HEK293 (cell line): ENCODE results near the gene TMEM184A.

Source experiments
- KLF9 ChIP-seq: fragments of 450-650 bp; formaldehyde crosslinking; IDR thresholded peaks from 2 replicates; pipeline ENCODE4 v1.5.1; 2016; ENCODE audit warnings: missing biosample characterization, missing genetic modification characterization, low read depth
- ZBTB20 ChIP-seq: fragments of 450-650 bp; formaldehyde crosslinking; IDR thresholded peaks from 2 replicates; pipeline ENCODE4 v1.5.1; 2016; ENCODE audit warnings: missing biosample characterization, missing genetic modification characterization
- ZNF473 ChIP-seq: fragments of 450-650 bp; formaldehyde crosslinking; IDR thresholded peaks from 2 replicates; pipeline ENCODE4 v1.5.1; 2017; ENCODE audit warnings: missing biosample characterization, missing genetic modification characterization
- TF ChIP-seq, protein P1 (sequence below): fragments of 450-650 bp; formaldehyde crosslinking; IDR thresholded peaks from 2 replicates; pipeline ENCODE4 v1.5.1; 2016; ENCODE audit warnings: missing biosample characterization, missing genetic modification characterization

DNA sequence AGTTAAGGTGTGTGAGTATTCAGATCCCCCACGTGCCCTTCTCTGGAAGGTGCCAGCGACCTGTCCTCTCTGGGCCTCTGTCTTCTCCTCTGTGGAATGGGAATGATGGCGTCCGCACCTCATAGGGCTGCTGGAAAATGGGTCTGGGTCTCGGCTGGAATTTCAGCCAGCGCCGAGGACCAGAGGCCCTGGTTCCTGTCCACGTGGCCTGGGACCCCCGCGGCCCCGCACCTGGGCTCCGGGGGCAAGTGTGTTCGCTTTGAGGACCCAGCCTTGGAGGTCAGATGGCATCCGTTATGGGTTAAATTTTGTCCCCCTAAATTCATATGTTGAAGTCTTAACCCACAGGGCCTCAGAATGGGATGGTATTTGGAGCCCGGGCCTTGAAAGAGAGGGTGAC lies 46.4 kb upstream of the TMEM184A start:
- TF ChIP-seq ZBTB20 (tag by site-specific recombination) (no peak), KLF9 (tag by site-specific recombination) (no peak), ZNF473 (tag by site-specific recombination) (no peak)
- TF ChIP-seq, protein P1, sequence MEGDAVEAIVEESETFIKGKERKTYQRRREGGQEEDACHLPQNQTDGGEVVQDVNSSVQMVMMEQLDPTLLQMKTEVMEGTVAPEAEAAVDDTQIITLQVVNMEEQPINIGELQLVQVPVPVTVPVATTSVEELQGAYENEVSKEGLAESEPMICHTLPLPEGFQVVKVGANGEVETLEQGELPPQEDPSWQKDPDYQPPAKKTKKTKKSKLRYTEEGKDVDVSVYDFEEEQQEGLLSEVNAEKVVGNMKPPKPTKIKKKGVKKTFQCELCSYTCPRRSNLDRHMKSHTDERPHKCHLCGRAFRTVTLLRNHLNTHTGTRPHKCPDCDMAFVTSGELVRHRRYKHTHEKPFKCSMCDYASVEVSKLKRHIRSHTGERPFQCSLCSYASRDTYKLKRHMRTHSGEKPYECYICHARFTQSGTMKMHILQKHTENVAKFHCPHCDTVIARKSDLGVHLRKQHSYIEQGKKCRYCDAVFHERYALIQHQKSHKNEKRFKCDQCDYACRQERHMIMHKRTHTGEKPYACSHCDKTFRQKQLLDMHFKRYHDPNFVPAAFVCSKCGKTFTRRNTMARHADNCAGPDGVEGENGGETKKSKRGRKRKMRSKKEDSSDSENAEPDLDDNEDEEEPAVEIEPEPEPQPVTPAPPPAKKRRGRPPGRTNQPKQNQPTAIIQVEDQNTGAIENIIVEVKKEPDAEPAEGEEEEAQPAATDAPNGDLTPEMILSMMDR, result no peak
